Urothelium cell line (cell line): ENCODE results near the gene NOVA1.
"Not testable (repeated sequence)": the region's sequence is repeated elsewhere in the genome, so short reads cannot be mapped to it uniquely, and the experiment has no call there.

Source experiments
- DNase-seq: peaks from one replicate; pipeline ENCODE4 v3.0.0; 2011; ENCODE audit warnings: low spot score, mixed read lengths
- FAIRE-seq: peaks from 2 replicates; lab custom pipeline; 2011; peaks lifted over from hg19 to GRCh38; lab: Jason Lieb, UNC

The NOVA1 gene

DNA sequence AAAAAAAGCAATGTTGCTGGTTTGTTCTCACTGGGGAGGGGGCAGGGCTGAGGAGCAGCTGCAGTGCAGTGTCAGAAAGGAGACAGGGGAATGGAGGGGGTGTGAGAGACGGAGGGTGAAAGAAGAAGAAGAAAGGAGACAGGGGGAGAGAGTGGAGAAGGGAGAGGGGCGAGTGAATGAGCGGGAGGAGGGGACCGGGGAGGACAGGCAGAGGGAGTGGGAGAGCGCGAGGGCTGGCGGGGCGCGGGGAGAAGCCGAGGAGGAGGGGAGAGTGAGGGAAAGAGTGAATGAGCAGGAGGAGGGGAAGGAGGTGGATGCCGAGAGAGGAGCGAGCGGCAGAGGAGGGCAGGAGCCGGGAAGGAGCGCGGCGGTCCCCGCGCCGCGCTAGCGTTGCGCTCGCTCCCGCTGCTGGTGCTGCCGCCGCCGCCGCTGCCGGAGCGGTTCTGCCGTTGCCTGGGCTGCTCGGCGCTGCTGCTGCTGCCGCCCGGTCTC is at the start of gene NOVA1:
TSS of gene NOVA1 (minus strand) at position 445 of the 492 bp plus-strand sequence. CDS start 597 bp downstream, outside the sequence.
- FAIRE-seq (no peak), DNase-seq (no peak)

GRCh38 chr14:26645057-26645456 is 47.2 kb upstream of the NOVA1 start:
- FAIRE-seq, DNase-seq: not testable (repeated sequence)

DNA sequence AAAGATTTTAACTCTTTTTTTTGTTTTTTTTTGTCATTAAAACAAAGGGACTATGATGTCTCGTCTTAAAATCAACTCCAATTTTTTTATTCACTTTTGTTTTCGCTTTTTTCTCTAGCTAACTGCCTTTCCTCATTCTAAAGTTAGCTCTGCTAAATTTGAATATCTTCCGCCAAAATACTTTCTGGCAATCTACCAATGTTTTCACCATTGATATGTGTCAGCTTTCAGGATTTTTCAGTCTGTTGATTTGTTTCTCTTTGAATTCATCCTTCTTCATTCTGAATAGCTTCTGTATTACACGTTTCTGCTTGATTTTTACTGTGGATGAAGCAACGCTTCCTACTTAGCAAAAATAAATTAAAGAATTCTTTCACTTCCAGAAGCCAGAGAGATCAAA is 38.7 kb upstream of the NOVA1 start:
- no peak for DNase-seq
- no peak for FAIRE-seq

GRCh38 chr14:26634946-26635345 is 37.1 kb upstream of the NOVA1 start:
- not testable (repeated sequence) for FAIRE-seq

DNA sequence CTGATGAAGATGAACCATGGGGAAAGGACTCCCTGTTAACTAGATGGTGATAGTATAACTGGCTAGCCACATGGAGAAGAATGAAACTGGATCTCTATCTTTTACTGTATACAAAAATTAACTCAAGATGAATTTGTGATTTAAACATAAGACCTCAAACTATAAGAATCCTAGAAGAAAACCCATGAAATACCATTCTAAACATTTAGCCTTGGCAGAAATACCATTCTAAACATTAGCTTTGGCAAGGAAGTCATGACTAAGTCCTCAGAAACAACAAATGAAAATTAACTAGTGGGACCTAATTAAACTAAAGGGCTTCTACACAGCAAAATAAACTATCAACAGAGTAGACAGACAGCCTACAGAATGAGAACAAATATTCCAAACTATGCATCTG is 28.4 kb upstream of the NOVA1 start:
- DNase-seq (no peak), FAIRE-seq (no peak)

More at GRCh38 chr14:26634946-26635345, 37.1 kb upstream of the NOVA1 start:
- not testable (repeated sequence) for DNase-seq

- no peak for DNase-seq
- no peak for FAIRE-seq
Measured at GRCh38 chr14:26622611-26623010, 24.8 kb upstream of the NOVA1 start.

DNA sequence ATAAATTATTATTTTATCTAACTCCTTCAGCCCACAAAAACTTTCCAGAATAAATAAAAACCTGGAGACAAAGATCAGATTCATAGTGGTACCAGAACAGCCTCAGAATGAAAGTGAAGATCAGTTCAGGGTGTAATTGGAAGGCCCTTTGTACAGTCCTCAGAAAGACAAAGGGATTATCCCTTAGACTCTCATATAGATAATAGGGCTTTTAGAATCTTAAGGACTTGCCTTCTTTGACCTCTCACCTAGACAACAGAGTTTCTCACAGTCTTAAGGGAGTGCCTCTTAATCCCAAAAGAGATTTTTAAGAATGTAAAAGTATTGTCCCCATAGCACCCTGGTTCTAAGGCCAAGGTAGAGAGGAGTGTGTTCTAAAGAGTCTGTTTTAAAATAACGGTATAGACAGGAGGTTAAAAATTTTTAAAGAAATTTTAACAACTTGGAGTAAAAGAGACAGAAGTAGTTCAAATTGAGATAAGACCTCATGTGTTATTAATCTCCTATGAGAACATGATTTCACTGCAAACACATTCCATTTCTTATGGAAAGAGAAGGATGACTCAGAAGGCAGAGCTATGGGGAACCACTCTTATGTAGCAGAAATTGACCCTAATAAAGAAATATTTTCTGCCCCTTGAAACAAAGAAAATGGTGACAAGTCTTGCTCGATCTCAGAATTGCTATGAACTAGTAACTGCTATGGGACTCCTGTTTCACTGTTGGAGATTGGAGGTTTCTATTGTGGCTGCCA is 24.2 kb upstream of the NOVA1 start:
- DNase-seq = no peak
- no peak for FAIRE-seq

GRCh38 chr14:26621364-26621763 is 23.5 kb upstream of the NOVA1 start:
- no peak for FAIRE-seq
- DNase-seq = no peak

DNA sequence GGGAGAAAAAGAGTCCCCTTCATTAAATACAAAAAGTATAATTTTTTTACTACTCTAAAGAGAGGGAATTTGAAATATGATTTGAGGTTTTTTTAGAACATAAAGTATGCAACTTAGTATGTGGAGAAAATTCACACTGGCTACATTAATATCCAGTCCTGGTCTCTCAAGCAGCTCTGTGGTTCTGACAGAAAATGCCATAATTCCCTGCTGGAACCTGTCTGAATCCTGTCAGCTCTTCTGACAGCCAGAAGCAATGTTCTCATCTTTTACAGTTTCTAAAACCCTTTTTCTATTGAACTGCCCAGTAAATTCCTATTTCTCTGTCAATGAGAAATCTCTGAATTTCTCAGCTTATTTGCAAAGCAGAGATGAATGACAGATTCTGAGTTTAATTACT is 13.4 kb upstream of the NOVA1 start:
- no peak for FAIRE-seq
- DNase-seq = no peak

GRCh38 chr14:26606729-26607312 is 9.0 kb upstream of the NOVA1 start:
- no peak for DNase-seq
- FAIRE-seq = no peak

GRCh38 chr14:26605602-26606001 is 7.8 kb upstream of the NOVA1 start:
- no peak for DNase-seq
- no peak for FAIRE-seq

DNA sequence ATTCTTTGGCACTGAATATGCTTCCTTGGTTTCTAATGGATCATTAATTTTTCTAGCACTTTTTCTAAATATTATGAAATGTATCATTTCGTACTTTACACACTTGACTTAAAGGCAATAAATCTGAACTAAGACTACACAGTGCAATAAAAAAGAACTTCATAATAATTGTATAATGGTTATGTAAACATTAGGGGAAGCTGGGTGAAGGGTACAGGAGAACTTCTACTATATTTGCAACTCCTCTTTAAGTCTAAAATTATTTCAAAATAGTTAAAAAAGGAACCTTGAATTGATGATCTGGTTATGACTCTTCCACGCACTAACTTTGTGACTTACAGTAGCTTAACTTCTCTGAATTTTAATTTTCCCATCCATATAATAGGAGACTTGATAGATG is 5.1 kb upstream of the NOVA1 start:
- no peak for DNase-seq
- no peak for FAIRE-seq

- FAIRE-seq = no peak
Measured at GRCh38 chr14:26601856-26602255, 4.0 kb upstream of the NOVA1 start.

DNA sequence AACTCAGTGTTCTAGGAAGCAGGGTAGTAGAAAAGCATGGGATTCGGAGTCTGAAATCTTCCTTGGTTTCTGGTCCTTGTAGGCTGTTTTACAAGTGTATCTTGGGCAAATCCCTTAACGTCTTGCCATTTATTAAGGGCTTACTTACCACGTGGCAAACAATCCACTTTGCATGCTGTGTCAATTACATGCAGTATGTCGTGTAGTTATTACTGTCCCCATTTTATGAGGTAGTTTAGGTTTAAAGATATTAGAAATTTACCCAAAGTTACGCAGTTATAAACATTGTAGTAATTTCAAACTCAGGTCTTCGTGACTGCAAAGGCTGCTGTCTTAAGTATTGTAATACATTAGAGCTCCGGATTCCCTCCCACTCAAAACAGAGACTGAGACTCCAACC is 1.5 kb upstream of the NOVA1 start:
- DNase-seq (no peak), FAIRE-seq (no peak)

More at GRCh38 chr14:26601856-26602255, 4.0 kb upstream of the NOVA1 start:
- DNase-seq = no peak

- DNase-seq (peak; percentile 7), FAIRE-seq (no peak)
Measured at GRCh38 chr14:26598672-26599131, 869 bp upstream of the NOVA1 start.

- FAIRE-seq = peak; percentile 53
- peak; percentile 87 for DNase-seq
Measured at GRCh38 chr14:26598081-26598671, 343 bp upstream of the NOVA1 start.

DNA sequence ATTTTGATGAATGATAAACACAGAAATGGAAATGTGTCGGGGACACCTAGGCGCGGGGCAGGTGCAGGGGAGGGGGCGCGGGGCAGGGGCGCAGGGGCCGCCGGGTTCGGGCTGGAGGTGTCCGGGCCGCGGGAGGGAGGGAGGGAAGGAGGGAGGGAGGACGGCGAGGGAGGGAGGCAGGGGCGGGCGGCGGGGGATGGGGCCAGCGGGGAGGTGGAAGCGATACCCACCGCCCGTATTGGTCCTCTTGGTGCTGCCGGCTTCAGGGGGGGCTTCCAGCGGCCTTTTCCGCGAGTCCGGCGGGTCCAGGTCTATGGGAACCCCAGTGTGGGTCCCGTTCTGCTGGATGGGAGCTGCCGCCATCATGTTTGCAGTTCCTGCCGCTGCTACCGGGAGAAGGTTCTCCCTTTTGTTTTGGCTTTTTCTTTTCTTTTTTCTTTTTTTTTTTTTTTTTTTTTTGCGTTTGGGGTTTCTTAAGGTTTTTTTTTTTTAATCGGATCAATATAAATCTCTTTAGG is 703 bp downstream of the NOVA1 start:
- DNase-seq (peak; percentile 18), FAIRE-seq (no peak)

DNA sequence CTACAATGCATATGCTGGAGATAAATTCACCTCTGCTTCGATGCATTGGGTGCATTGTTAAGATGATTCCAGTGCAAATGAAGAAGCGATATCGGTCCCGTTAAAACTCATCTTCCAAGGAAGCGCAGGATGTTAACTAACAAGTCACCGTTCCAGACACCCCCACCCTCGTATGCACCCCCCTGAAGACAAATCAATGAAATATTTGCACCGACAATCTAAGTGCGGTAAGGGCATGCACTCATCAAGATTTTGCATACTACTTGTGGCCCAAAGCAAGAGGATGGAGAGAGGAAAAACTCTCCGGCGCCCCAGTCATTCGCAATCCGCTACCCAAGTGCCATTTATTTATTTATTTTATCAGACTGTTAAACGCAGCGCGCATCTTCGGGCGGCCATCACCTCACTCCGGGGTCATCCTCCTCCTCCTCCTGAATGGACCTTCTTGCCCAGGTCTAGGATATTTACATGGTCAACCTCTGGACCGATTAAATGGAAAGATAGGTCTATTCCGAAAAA is 1.2 kb downstream of the NOVA1 start:
- peak; percentile 3 for DNase-seq
- no peak for FAIRE-seq

GRCh38 chr14:26595926-26596542 is 1.8 kb downstream of the NOVA1 start:
- DNase-seq (no peak), FAIRE-seq (no peak)

DNA sequence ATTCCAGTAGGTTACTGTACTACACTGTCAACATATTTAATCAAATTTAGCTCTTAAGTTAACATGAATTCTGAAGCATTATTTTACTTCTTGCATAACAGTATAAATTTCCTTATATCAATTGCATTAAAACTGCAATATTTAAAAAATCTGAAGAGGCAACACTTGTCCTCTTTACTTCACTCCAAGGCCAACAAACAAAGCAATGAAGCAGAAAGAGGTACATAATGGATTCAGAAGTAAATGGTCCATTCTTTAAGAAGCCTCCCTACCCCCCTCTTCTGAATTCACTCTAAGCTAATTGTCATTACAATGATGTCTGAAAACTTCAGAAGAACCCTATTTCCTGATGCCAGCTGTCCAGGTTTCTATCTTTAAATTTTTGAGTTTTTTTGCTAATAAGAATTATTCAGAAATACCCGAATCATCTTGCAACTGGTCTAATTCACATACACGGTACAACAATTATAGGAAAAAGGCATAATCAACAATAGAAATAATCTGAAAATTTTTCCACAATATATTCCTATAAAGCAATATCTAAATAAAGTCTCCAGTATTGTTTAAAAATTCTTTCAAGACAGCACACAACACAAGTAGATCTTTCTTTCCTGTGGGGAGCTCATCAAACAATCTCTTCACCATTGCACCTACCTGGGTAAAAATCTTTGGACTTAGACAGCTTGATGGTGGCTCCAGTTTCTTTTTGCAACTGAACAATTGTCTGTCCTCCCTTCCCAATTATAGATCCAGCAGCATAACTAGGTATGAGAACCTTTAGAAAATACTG is 2.9 kb downstream of the NOVA1 start:
- DNase-seq = no peak
- no peak for FAIRE-seq
